Endothelial cell of umbilical vein (primary cell): ENCODE results near the gene GSG1L. TPM values are rescaled to one million over a fixed set of nuclear protein-coding genes. Genes with fewer than 3 reads are reported as not detected.
A peak's percentile ranks its signal among the peaks of the same experiment; 100 is the strongest.

Source experiments
- BruUV-seq: library from RNA; stranded (reverse); fragments of 400-500 nt; replicated peaks from 2 replicates; lab custom pipeline; 2021; lab: Mats Ljungman, UMichigan
- CTCF ChIA-PET: fragments of 300-600, 350-600 bp; sonication (Branson Sonifier 250); formaldehyde crosslinking; loops from one replicate; lab custom pipeline; 2021; ENCODE audit warnings: antibody characterized with exemption, inconsistent platforms; lab: Charles Lee
- POLR2A ChIA-PET: fragments of 300-600, 350-600 bp; sonication (Branson Sonifier 250); formaldehyde crosslinking; loops from one replicate; lab custom pipeline; 2021; ENCODE audit warnings: antibody characterized with exemption, inconsistent platforms; lab: Charles Lee
- DNase-seq: peaks from one replicate; pipeline ENCODE4 v3.0.0-alpha.2; 2011; ENCODE audit warnings: low read depth, low spot score
- FAIRE-seq: peaks from 2 replicates; lab custom pipeline; 2011; peaks lifted over from hg19 to GRCh38; lab: Jason Lieb, UNC
- H2AFZ ChIP-seq: 2 replicates; pipeline ENCODE4 v1.6.0; 2012; ENCODE audit warnings: low read depth, low read length, control low read depth, inconsistent platforms
- H3K27ac ChIP-seq: 2 replicates; pipeline ENCODE4 v1.5.1; 2011; ENCODE audit warnings: low read depth, mild to moderate bottlenecking, control low read depth, low read length, moderate library complexity; ENCODE audit not compliant: insufficient read depth
- H3K27me3 ChIP-seq, 2 experiments: 2 replicates each; pipeline versions ENCODE4 v1.6.0 to v1.6.1; 2011; ENCODE audit warnings: low read length in 2 of 2, mixed read lengths in 1 of 2; ENCODE audit not compliant: control insufficient read depth in 2 of 2, insufficient read depth in 2 of 2
- H3K36me3 ChIP-seq, 2 experiments: 2 replicates in 1 of 2; 3 replicates in 1 of 2; pipeline ENCODE4 v1.5.1; 2011; ENCODE audit warnings: low read length in 2 of 2, mild to moderate bottlenecking in 1 of 2, moderate library complexity in 1 of 2; ENCODE audit not compliant: control insufficient read depth in 2 of 2, insufficient read depth in 2 of 2; ENCODE audit errors: extremely low read depth in 1 of 2
- H3K4me1 ChIP-seq: 3 replicates; pipeline ENCODE4 v1.5.1; 2011; ENCODE audit warnings: mild to moderate bottlenecking, low read length; ENCODE audit not compliant: control insufficient read depth, insufficient read depth; ENCODE audit errors: extremely low read depth
- H3K4me2 ChIP-seq: 2 replicates; pipeline ENCODE4 v1.6.1; 2011; ENCODE audit warnings: low read length, control low read depth, mixed read lengths; ENCODE audit not compliant: insufficient read depth
- H3K4me3 ChIP-seq, 3 experiments: fragments of 200-600 bp in 1 of 3; sonication (generic), shearing (Covaris generic) in 1 of 3; replicated peaks in 1 of 3; 2 replicates each; pipeline ENCODE4 v1.5.1; 2011 to 2016; ENCODE audit warnings: control low read depth in 3 of 3, low read length in 3 of 3, mild to moderate bottlenecking in 2 of 3, inconsistent platforms in 1 of 3, low read depth in 1 of 3, moderate library complexity in 1 of 3; ENCODE audit not compliant: insufficient read depth in 1 of 3
- H3K79me2 ChIP-seq: 2 replicates; pipeline ENCODE4 v1.6.0; 2012; ENCODE audit warnings: low read length, inconsistent platforms; ENCODE audit not compliant: control insufficient read depth, insufficient read depth
- H3K9ac ChIP-seq: replicated peaks from 2 replicates; pipeline ENCODE3; 2011; ENCODE audit warnings: low read length, control low read depth; ENCODE audit not compliant: insufficient read depth; ENCODE audit errors: extremely low read depth
- H3K9me1 ChIP-seq: replicated peaks from 3 replicates; pipeline ENCODE4 v1.6.0; 2011; ENCODE audit warnings: mild to moderate bottlenecking, low read length; ENCODE audit not compliant: control insufficient read depth, insufficient read depth; ENCODE audit errors: extremely low read depth
- H3K9me3 ChIP-seq: replicated peaks from 2 replicates; pipeline ENCODE4 v1.5.1; 2012; ENCODE audit warnings: low read length, inconsistent platforms; ENCODE audit not compliant: control insufficient read depth, insufficient read depth
- H4K20me1 ChIP-seq: replicated peaks from 2 replicates; pipeline ENCODE3; 2011; ENCODE audit warnings: mild to moderate bottlenecking, low read length; ENCODE audit not compliant: control insufficient read depth, insufficient read depth; ENCODE audit errors: extremely low read depth
- CTCF ChIP-seq, 2 donors: IDR thresholded peaks; 1 replicate in 1 of 2; 2 replicates in 1 of 2; pipeline ENCODE4 v1.5.1; 2011; ENCODE audit warnings: low read length in 2 of 2, mild to moderate bottlenecking in 2 of 2, moderate library complexity in 2 of 2, control low read depth in 1 of 2, inconsistent platforms in 1 of 2, low read depth in 1 of 2; ENCODE audit not compliant: insufficient read depth in 1 of 2; ENCODE audit errors: extremely low read depth in 1 of 2
- EZH2 ChIP-seq: IDR thresholded peaks from 2 replicates; pipeline ENCODE4 v1.6.1; 2012; ENCODE audit warnings: borderline replicate concordance, low read depth, mild to moderate bottlenecking, moderate library complexity, low read length, inconsistent platforms; ENCODE audit not compliant: severe bottlenecking
- FOS ChIP-seq: IDR thresholded peaks from 2 replicates; pipeline ENCODE4 v1.6.1; 2011; ENCODE audit warnings: mild to moderate bottlenecking, low read length, moderate library complexity, borderline replicate concordance; ENCODE audit not compliant: insufficient read depth
- GATA2 ChIP-seq: IDR thresholded peaks from 2 replicates; pipeline ENCODE4 v1.7.0; 2011; ENCODE audit warnings: low read depth, mild to moderate bottlenecking, moderate library complexity, mixed read lengths, low read length; ENCODE audit not compliant: insufficient read length, insufficient read depth
- JUN ChIP-seq: IDR thresholded peaks from 2 replicates; pipeline ENCODE4 v1.6.1; 2011; ENCODE audit warnings: borderline replicate concordance, low read depth; ENCODE audit not compliant: insufficient read length, insufficient read depth
- MAX ChIP-seq: IDR thresholded peaks from 2 replicates; pipeline ENCODE4 v1.6.1; 2011; ENCODE audit not compliant: insufficient read depth, insufficient read length
- MYC ChIP-seq: IDR thresholded peaks from one replicate; pipeline ENCODE4 v1.6.1; 2011; ENCODE audit warnings: mild to moderate bottlenecking, low read depth, low read length
- POLR2A ChIP-seq: IDR thresholded peaks from 2 replicates; pipeline ENCODE4 v1.6.1; 2012; ENCODE audit warnings: low read depth, mild to moderate bottlenecking, control low read depth, low read length
- POLR2AphosphoS5 ChIP-seq: IDR thresholded peaks from 2 replicates; pipeline ENCODE4 v1.6.1; 2012; ENCODE audit warnings: low read depth, mild to moderate bottlenecking, control low read depth, low read length, moderate library complexity; ENCODE audit not compliant: insufficient read depth
- dilution Hi-C: fragments of 300-500 bp; cut with MboI; formaldehyde crosslinking; loops from one replicate; pipeline ENCODE4 v1.15.0; 2019; ENCODE audit warnings: low sequenced_read_pairs; ENCODE audit not compliant: extremely low pct_ligation_motif_present
- intact Hi-C: fragments of 100-400 bp; cut with micrococcal nuclease; formaldehyde crosslinking; loops from one replicate; pipeline ENCODE4 v1.10.0; 2022
- polyA plus RNA-seq, 4 experiments: library from polyadenylated mRNA; depleted of rRNA in 3 of 4; stranded (reverse) in 3 of 4; unstranded in 1 of 4; fragments of >200 nt; gene quantifications; 2 replicates each; pipeline versions ENCODE4 v1.2.1 to v1.2.3, GENCODE V29; 2011 to 2012; ENCODE audit warnings: missing spikeins in 1 of 4
- total RNA-seq: library from RNA; stranded (reverse); gene quantifications from 2 replicates; pipeline ENCODE4 v1.2.3, GENCODE V29; 2021

GSG1L gene
- total and polyA plus RNA-seq, 2 donors (not counting 3 experiments of a cell fraction or from before 2014, with no cell fraction given), result 0.06 TPM; not detected in 1

DNA sequence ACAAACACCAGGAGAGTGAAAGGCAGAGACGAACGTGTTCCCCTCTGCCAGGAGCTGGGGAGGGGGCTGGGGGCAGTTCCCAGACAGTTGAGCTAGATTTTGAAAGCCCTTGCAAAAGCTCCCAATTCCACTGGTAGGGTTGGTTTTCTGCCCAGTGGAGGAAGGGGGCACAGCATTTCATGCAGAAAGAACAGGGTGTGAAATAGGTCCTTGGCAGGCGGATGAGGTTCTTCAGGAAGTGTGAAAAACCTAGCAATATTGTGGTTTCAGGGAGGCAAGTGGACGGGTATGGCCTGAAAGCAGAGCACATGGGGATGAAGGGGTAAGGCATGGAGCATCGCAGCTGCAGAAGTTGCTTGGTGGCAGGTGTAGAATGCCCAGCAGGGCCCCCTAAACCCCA lies 265.3 kb downstream of the GSG1L start:
- DNase-seq, result no peak
- TF ChIP-seq EZH2 (no peak), POLR2AphosphoS5 (no peak), GATA2 (no peak), MYC (no peak)
- H3K79me2 ChIP-seq, result no peaks in the 10 kb centered on the region
- no peak overlapping the region for H2AFZ ChIP-seq
- dilution Hi-C loops, result no loop called here
- H3K4me2 ChIP-seq, result no peak overlapping the region
- H3K9me3 ChIP-seq, result no peaks in the 10 kb centered on the region
- FAIRE-seq, result no peak
- H3K27ac ChIP-seq, result no peak overlapping the region
- H4K20me1 ChIP-seq, result no peaks in the 10 kb centered on the region
- intact Hi-C loops, result no loop called here
- ChIA-PET CTCF (interaction anchor here (0.7 to 1.3 kb wide), 3 partner anchors 8 to 49 kb away, joined by 3 read pairs; no protein-coding TSS in a partner anchor), POLR2A (no interaction called here)
- no peak overlapping the region for H3K9ac ChIP-seq
- no peaks in the 10 kb centered on the region for H3K36me3 ChIP-seq
- H3K27me3 ChIP-seq, result no peaks in the 10 kb centered on the region
- H3K9me1 ChIP-seq, result no peaks in the 10 kb centered on the region
- no TSS peak for BruUV-seq
- no peaks in the 10 kb centered on the region for H3K4me1 ChIP-seq
- H3K4me3 ChIP-seq, result no peak overlapping the region

- Histone ChIP-seq H3K27me3 (no peaks in the 10 kb centered on the region), H3K36me3 (no peaks in the 10 kb centered on the region), H2AFZ (no peak overlapping the region), H4K20me1 (no peaks in the 10 kb centered on the region), H3K9me1 (no peaks in the 10 kb centered on the region), H3K4me1 (no peaks in the 10 kb centered on the region), H3K9ac (no peak overlapping the region), H3K27ac (no peak overlapping the region), H3K9me3 (no peaks in the 10 kb centered on the region), H3K4me2 (no peak overlapping the region), H3K79me2 (no peaks in the 10 kb centered on the region), H3K4me3 (no peak overlapping the region)
- intact Hi-C loops, result no loop called here
- no TSS peak for BruUV-seq
- ChIA-PET CTCF (no interaction called here), POLR2A (no interaction called here)
- DNase-seq (peak; percentile 8), FAIRE-seq (no peak)
- dilution Hi-C loops, result no loop called here
- TF ChIP-seq GATA2, result no peak
- TF ChIP-seq CTCF (IDR thresholded peaks at IDR 0.05; ENCODE audit: extremely low read depth in 1 of 2, insufficient read depth in 1 of 2, low read depth in 1 of 2, low read length in 2 of 2), result no peak
- TF ChIP-seq MAX, result no peak
- TF ChIP-seq EZH2, result no peak
- no peak for TF ChIP-seq FOS
- TF ChIP-seq POLR2A, result no peak
- no peak for TF ChIP-seq MYC
- TF ChIP-seq POLR2AphosphoS5, result no peak
- TF ChIP-seq JUN, result no peak
Measured at GRCh38 chr16:27795992-27796614, 267.4 kb downstream of the GSG1L start.
